Chondrocyte (in vitro differentiated cells): ENCODE data around the gene MOGAT3. TPM values are rescaled to one million over a fixed set of nuclear protein-coding genes. Genes with fewer than 3 reads are reported as not detected.
A peak's percentile ranks its signal among the peaks of the same experiment; 100 is the strongest.

Source experiments
- DNase-seq: peaks from one replicate; pipeline ENCODE4 v3.0.0; 2021; ENCODE audit warnings: mixed read lengths, low spot score
- H3K27ac Mint-ChIP-seq: one replicate; pipeline ENCODE4 v1.8.0; 2021; ENCODE audit warnings: mild to moderate bottlenecking, moderate library complexity, mixed read lengths; ENCODE audit not compliant: unreplicated experiment
- H3K27me3 Mint-ChIP-seq: 2 replicates; pipeline ENCODE4 v1.8.0; 2021; ENCODE audit warnings: low read depth, mixed read lengths
- H3K36me3 Mint-ChIP-seq: 2 replicates; pipeline ENCODE4 v1.8.0; 2021; ENCODE audit warnings: low read depth, mixed read lengths
- H3K4me1 Mint-ChIP-seq: 2 replicates; pipeline ENCODE4 v1.8.0; 2021; ENCODE audit warnings: low read depth, mild to moderate bottlenecking, mixed read lengths
- H3K4me3 Mint-ChIP-seq: one replicate; pipeline ENCODE4 v1.8.0; 2021; ENCODE audit warnings: mild to moderate bottlenecking, moderate library complexity, mixed read lengths; ENCODE audit not compliant: unreplicated experiment
- H3K9me3 Mint-ChIP-seq: 2 replicates; pipeline ENCODE4 v1.8.0; 2021; ENCODE audit warnings: low read depth, mixed read lengths
- microRNA-seq: library from miRNA; unstranded; fragments of <30 nt; microRNA quantifications from one replicate; pipeline ENCODE4 v1.2.0, GENCODE V29; 2020; ENCODE audit warnings: borderline number of aligned reads
- total RNA-seq: library from RNA; stranded (reverse); gene quantifications from 3 replicates; pipeline ENCODE4 v1.2.1, GENCODE V29; 2021
- TF ChIP-seq, protein P1 (sequence below): fragments of 200-600 bp; sonication (generic); IDR thresholded peaks from 2 replicates; pipeline ENCODE4 v1.5.0; 2021; ENCODE audit warnings: antibody characterized with exemption, mild to moderate bottlenecking, moderate library complexity

MOGAT3 gene
- total RNA-seq, 1 donor from 2014 or later, result not detected

DNA sequence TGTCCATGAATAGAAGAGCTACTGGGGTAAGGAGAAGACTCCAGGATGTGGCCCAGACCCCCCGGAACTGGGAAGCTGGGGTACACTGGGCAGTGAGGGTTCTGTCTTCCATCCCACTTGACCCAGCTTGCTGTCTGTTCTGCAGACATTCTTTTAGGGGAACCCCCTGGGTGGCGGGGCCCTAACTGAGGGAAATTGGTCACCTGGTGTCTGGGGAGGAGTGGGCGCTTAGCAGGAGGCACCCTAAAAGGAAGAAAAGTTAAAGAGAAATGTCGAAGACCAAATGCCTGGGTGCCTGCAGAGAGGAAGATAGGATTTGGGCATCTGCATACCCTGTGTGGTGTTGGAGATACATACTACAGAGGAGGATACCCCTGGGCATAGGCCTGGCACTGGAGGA lies 45.5 kb downstream of the MOGAT3 start:
- Mint-ChIP-seq H3K27ac (no peak overlapping the region), H3K4me1 (peaks cover 13% of the 10 kb centered on the region), H3K4me3 (peak overlapping the region; percentile 80), H3K36me3 (peaks cover 18% of the 10 kb centered on the region), H3K9me3 (no peaks in the 10 kb centered on the region), H3K27me3 (no peaks in the 10 kb centered on the region)
- TF ChIP-seq, protein P1, sequence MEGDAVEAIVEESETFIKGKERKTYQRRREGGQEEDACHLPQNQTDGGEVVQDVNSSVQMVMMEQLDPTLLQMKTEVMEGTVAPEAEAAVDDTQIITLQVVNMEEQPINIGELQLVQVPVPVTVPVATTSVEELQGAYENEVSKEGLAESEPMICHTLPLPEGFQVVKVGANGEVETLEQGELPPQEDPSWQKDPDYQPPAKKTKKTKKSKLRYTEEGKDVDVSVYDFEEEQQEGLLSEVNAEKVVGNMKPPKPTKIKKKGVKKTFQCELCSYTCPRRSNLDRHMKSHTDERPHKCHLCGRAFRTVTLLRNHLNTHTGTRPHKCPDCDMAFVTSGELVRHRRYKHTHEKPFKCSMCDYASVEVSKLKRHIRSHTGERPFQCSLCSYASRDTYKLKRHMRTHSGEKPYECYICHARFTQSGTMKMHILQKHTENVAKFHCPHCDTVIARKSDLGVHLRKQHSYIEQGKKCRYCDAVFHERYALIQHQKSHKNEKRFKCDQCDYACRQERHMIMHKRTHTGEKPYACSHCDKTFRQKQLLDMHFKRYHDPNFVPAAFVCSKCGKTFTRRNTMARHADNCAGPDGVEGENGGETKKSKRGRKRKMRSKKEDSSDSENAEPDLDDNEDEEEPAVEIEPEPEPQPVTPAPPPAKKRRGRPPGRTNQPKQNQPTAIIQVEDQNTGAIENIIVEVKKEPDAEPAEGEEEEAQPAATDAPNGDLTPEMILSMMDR, result no peak
- no peak for DNase-seq

DNA sequence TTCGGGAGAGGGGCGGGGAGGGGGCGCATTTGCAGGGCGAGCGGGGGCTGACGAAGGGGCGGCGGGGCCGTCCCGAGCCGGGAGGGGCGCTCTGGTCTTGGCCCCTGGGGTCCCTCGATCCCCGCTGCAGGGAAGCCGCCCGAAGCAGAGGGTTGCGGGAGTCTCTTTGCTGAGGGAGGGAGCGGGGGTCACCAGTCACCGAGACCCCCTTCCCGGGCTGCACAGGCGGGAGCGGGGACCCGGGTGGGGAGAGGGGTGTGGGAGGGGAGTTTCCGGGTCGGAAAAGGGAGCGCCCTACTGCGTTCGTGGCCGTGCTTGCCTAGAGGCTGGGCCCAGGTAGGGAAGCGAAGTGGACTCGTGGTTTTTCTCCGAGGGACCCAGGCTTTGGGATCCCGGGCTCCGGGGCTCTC lies 46.1 kb downstream of the MOGAT3 start:
- Mint-ChIP-seq H3K9me3 (no peaks in the 10 kb centered on the region), H3K4me3 (peak overlapping the region; percentile 80), H3K27ac (no peak overlapping the region), H3K4me1 (peaks cover 13% of the 10 kb centered on the region), H3K36me3 (peaks cover 14% of the 10 kb centered on the region), H3K27me3 (no peaks in the 10 kb centered on the region)
- no peak for DNase-seq
- TF ChIP-seq, protein P1, result no peak

DNA sequence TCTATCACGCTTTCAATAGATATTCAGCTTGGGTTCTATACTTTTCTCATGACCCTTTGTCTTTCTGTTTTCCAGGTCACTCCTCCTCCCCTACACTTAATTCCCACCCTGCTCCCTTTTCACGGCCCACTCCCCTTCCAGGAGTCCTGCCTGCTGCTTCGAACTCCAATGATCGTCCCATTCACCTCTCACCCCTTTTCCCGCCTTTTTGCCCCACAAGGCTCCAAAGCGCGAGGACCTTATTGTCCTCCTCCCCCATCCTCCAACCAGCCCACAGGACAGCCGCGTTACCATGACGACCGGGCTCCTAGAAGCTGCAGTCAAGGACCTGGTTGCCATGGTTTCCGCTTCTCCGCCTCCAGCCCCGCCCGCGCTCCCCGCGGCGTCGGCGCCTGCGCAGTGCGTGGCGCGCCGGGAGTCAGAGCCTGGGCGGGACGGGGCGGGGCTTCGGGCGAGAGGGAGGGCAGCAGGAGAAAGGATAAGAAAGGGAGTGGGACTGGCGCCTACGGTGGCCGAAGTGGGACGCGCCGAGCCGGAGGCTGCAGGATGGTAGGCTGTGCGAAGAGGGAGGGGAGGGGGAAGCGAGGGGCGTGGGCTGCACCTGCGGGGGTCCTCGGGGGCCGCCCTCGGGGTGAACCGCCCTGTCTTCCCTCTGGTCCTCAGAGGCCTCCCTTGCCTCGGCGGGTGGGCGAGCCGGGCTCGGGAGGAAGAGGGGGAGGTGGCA lies 46.7 kb downstream of the MOGAT3 start, which contains the start of gene AP1S1:
AP1S1 (plus strand) TSS at position 508 of the 724 bp plus-strand sequence; CDS start at position 547, 39 bp downstream.
- TF ChIP-seq, protein P1, result no peak
- Mint-ChIP-seq H3K27ac (peak within 1 kb of the TSS; percentile 47), H3K27me3 (no peaks in the 10 kb centered on the region), H3K4me1 (peaks cover 13% of the 10 kb centered on the region), H3K9me3 (no peaks in the 10 kb centered on the region), H3K4me3 (peak within 1 kb of the TSS; percentile 80), H3K36me3 (peaks cover 11% of the 10 kb centered on the region)
- peak; percentile 96 for DNase-seq

DNA sequence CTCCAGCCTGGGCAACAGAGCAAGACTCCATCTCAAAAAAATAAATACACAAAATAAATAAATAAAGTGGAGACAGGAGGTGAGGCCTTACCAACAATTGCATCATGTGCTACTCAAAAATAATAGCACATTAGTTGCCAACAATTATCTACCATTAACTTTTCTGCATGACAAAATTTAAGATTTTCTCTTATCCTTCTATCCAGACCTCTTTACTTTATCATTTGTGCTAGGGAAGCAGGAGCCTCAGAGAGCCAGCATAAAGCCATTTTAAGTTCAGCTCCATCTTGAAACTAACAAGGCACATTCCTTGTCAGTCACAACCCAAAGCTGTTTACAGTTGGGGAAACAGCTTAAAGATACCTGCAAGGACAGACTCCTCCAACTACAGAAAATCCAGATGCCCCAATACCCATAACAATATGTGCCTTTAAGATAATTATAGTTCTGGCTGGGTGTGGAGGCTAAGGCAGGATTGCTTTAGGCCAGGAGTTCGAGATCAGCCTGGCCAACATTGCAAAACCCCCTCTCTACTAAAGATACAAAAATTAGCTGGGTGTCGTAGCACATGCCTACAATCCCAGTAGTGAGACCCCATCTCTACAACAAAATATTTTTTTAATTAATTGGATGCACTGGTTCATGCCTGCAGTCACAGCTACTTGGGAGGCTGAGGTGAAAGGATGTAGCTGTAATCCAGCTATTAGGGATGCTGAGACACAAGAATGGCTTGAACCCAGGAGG lies 48.8 kb downstream of the MOGAT3 start:
- H3K27ac Mint-ChIP-seq, result no peak overlapping the region
- DNase-seq, result no peak
- no peak overlapping the region for H3K4me3 Mint-ChIP-seq
- no peaks in the 10 kb centered on the region for H3K9me3 Mint-ChIP-seq
- peaks cover 5% of the 10 kb centered on the region for H3K27me3 Mint-ChIP-seq
- peaks cover 4% of the 10 kb centered on the region for H3K36me3 Mint-ChIP-seq
- TF ChIP-seq, protein P1, result no peak
- H3K4me1 Mint-ChIP-seq, result peaks cover 13% of the 10 kb centered on the region

Small RNAs within 50 kb of the gene (microRNA-seq; reads per million reads assigned to microRNA genes)
- not detected for gene MIR4653

Other genes with a start within 250 kb of the MOGAT3 start
- gene MUC12, start 231.5 kb downstream of the MOGAT3 start, total RNA-seq, result not detected in 3 replicates
- gene MUC17, start 181.0 kb downstream of the MOGAT3 start, total RNA-seq, result not detected in 3 replicates
- gene TRIM56, start 115.6 kb downstream of the MOGAT3 start, total RNA-seq, result 26.1 to 35.7 TPM (median 30.4 TPM) in 3 replicates
- gene SERPINE1, start 73.9 kb downstream of the MOGAT3 start, total RNA-seq, result 794 to 1,203 TPM (median 1,180 TPM) in 3 replicates
- 55.9 to 60.5 TPM (median 60.4 TPM) in 3 replicates for gene AP1S1, start 46.6 kb downstream of the MOGAT3 start, total RNA-seq
- gene VGF, start 35.5 kb downstream of the MOGAT3 start, total RNA-seq, result 0.22 to 0.26 TPM in 2 of 3 replicates, not detected in the other
- gene NAT16, start 20.7 kb downstream of the MOGAT3 start, total RNA-seq, result not detected in 3 replicates
- gene PLOD3, start 16.5 kb upstream of the MOGAT3 start, total RNA-seq, result 129 to 156 TPM (median 149 TPM) in 3 replicates
- gene ZNHIT1, start 17.1 kb upstream of the MOGAT3 start, total RNA-seq, result 57.2 to 65.0 TPM (median 58.1 TPM) in 3 replicates
- 6.6 to 7.7 TPM (median 7.6 TPM) in 3 replicates for gene CLDN15, start 36.8 kb upstream of the MOGAT3 start, total RNA-seq
- gene FIS1, start 44.0 kb upstream of the MOGAT3 start, total RNA-seq, result 110 to 133 TPM (median 118 TPM) in 3 replicates
- gene IFT22, start 120.8 kb upstream of the MOGAT3 start, total RNA-seq, result 24.3 to 33.0 TPM (median 26.8 TPM) in 3 replicates
- 102 to 156 TPM (median 155 TPM) in 3 replicates for gene COL26A1, start 161.8 kb upstream of the MOGAT3 start, total RNA-seq